ENCODE data around the gene ZNF782. TPM values are rescaled to one million over a fixed set of nuclear protein-coding genes. Genes with fewer than 3 reads are reported as not detected.

ZNF782 gene
- total RNA-seq, 4 donors from 2014 or later: 5.8 to 17.0 (median 7.5) TPM

DNA sequence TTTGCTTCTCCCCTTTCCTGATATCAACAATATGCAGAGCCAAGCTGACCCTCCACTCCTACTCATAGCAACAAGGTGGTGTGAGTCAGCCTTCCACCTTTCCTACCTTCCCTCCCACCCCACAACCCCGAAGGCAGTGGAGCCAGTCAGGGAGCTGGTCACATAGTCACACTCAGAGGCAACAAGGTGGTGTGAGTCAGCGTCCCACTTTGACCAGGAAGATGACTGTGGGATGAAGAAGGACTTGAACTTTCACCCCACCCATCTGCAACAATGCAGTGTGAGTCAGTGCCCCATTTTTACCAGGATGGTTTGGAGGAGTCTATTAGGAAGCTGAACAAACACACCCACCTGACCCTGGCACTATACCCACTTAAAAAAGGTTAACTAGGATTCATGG lies 30.1 kb upstream of the ZNF782 start:
- H3K4me1 ChIP-seq: no peaks in the 10 kb centered on the region
- no peak for TF ChIP-seq POLR2AphosphoS5 (IDR thresholded peaks at IDR 0.05)
- no peak for TF ChIP-seq EP300 (IDR thresholded peaks at IDR 0.05)
- TF ChIP-seq POLR2A (IDR thresholded peaks at IDR 0.05; ENCODE audit: low read depth): no peak
- TF ChIP-seq, protein P1, sequence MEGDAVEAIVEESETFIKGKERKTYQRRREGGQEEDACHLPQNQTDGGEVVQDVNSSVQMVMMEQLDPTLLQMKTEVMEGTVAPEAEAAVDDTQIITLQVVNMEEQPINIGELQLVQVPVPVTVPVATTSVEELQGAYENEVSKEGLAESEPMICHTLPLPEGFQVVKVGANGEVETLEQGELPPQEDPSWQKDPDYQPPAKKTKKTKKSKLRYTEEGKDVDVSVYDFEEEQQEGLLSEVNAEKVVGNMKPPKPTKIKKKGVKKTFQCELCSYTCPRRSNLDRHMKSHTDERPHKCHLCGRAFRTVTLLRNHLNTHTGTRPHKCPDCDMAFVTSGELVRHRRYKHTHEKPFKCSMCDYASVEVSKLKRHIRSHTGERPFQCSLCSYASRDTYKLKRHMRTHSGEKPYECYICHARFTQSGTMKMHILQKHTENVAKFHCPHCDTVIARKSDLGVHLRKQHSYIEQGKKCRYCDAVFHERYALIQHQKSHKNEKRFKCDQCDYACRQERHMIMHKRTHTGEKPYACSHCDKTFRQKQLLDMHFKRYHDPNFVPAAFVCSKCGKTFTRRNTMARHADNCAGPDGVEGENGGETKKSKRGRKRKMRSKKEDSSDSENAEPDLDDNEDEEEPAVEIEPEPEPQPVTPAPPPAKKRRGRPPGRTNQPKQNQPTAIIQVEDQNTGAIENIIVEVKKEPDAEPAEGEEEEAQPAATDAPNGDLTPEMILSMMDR (IDR thresholded peaks at IDR 0.05): no peak
- H3K27me3 ChIP-seq: no peaks in the 10 kb centered on the region
- no peaks in the 10 kb centered on the region for H3K36me3 ChIP-seq
- H3K4me3 ChIP-seq: no peak overlapping the region
- 87% methylated on average over 2 of the region's 2 CpGs for WGBS
- intact Hi-C loops (cut with DNase I): no loop called here
- H3K27ac ChIP-seq (replicated peaks in 1 of 4): no peak overlapping the region
- H3K9me3 ChIP-seq: peaks cover 0 to 4% (median 0%) of the 10 kb centered on the region in 4 donors
- DNase-seq (ENCODE audit: extremely low spot score): no peak

DNA sequence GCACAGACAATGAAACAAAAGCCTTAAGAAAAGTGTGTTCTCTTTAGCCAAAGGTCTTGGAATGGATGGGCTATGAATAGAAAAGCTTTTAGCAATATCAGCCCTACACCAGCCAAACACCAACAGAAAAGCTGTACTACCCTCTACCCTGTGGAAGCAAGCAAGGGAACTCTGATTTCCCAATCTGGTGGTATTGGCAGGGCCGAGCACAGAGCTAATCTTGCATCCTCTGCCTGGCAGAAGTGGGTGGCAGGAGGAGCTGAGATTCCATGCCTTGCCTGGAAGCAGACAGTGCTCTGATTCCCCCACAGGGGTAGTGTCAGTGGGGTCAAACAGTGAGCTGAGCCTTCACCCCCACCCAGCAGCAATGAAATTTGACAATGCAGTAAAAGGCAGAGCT lies 29.6 kb upstream of the ZNF782 start:
- no peak for DNase-seq (ENCODE audit: extremely low spot score)
- Histone ChIP-seq H3K4me1 (no peaks in the 10 kb centered on the region), H3K27ac (replicated peaks in 1 of 4) (no peak overlapping the region), H3K36me3 (no peaks in the 10 kb centered on the region), H3K9me3 (peaks cover 0 to 4% (median 0%) of the 10 kb centered on the region in 4 donors), H3K4me3 (no peak overlapping the region), H3K27me3 (peaks cover 0 to 3% (median 0%) of the 10 kb centered on the region in 4 donors)
- no peak for TF ChIP-seq EP300 (IDR thresholded peaks at IDR 0.05)
- TF ChIP-seq, protein P1 (IDR thresholded peaks at IDR 0.05): no peak
- TF ChIP-seq POLR2AphosphoS5 (IDR thresholded peaks at IDR 0.05): no peak
- TF ChIP-seq POLR2A (IDR thresholded peaks at IDR 0.05; ENCODE audit: low read depth): no peak
- WGBS: 56% methylated on average over 1 of the region's 1 CpG
- intact Hi-C loops (cut with DNase I): no loop called here

DNA sequence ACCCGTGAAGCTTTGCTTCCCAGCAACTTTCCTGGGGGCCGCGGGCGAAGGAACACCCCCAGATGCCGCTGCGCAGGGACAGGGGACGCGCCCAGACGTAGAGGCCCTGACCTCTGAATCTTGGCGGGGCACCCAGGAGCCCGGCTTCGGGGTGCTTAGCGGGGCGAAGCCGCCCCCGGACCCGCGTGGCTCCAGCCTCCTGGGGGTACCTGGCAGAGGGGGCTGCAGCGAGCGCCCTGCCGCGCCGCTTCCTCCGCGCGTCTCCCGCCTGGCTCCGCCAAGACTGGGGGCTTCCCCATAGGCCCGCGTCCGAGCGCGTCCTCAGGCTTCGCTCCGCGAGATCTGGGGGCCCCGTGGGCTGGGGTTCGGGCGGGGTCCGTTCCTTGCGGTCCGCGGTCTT lies 23.0 kb upstream of the ZNF782 start:
- no peak overlapping the region for H3K27ac ChIP-seq (replicated peaks in 1 of 4)
- peaks cover 4 to 40% (median 20%) of the 10 kb centered on the region in 4 donors for H3K27me3 ChIP-seq
- H3K9me3 ChIP-seq: no peaks in the 10 kb centered on the region
- intact Hi-C loops (cut with DNase I): no loop called here
- H3K36me3 ChIP-seq: no peaks in the 10 kb centered on the region
- WGBS: 20% methylated on average over 16 of the region's 43 CpGs
- no peak for DNase-seq (ENCODE audit: extremely low spot score)
- H3K4me1 ChIP-seq: peaks cover 10 to 24% (median 22%) of the 10 kb centered on the region in 4 donors
- H3K4me3 ChIP-seq: no peak overlapping the region
- TF ChIP-seq POLR2A (IDR thresholded peaks at IDR 0.05; ENCODE audit: low read depth) (no peak), EP300 (IDR thresholded peaks at IDR 0.05) (no peak), POLR2AphosphoS5 (IDR thresholded peaks at IDR 0.05) (no peak)
- TF ChIP-seq, protein P1 (IDR thresholded peaks at IDR 0.05): no peak

- DNase-seq (ENCODE audit: extremely low spot score): no peak
- H3K4me3 ChIP-seq: peak overlapping the region; percentile 46 to 61 (median 50)
- 2% methylated on average over 32 of the region's 43 CpGs for WGBS
- peak overlapping the region in 1 of 4 donors; percentile 8 for H3K27ac ChIP-seq (replicated peaks in 1 of 4)
- H3K9me3 ChIP-seq: no peaks in the 10 kb centered on the region
- H3K4me1 ChIP-seq: peaks cover 10 to 24% (median 22%) of the 10 kb centered on the region in 4 donors
- TF ChIP-seq EP300 (IDR thresholded peaks at IDR 0.05) (no peak), POLR2A (IDR thresholded peaks at IDR 0.05; ENCODE audit: low read depth) (no peak), POLR2AphosphoS5 (IDR thresholded peaks at IDR 0.05) (peak in 1 of 2 donors; percentile 44)
- TF ChIP-seq, protein P1 (IDR thresholded peaks at IDR 0.05): no peak
- intact Hi-C loops (cut with DNase I): no loop called here
- H3K36me3 ChIP-seq: no peaks in the 10 kb centered on the region
- H3K27me3 ChIP-seq: peaks cover 4 to 40% (median 20%) of the 10 kb centered on the region in 4 donors
Observed at GRCh38 chr9:96875461-96876142, 21.3 kb upstream of the ZNF782 start.
